Measurements from ENCODE around the gene HYAL1. TPM values are rescaled to one million over a fixed set of nuclear protein-coding genes. Genes with fewer than 3 reads are reported as not detected.

The HYAL1 gene
- total and polyA plus RNA-seq, 8 donors, result 3.1 to 11.7 (median 6.4) TPM

DNA sequence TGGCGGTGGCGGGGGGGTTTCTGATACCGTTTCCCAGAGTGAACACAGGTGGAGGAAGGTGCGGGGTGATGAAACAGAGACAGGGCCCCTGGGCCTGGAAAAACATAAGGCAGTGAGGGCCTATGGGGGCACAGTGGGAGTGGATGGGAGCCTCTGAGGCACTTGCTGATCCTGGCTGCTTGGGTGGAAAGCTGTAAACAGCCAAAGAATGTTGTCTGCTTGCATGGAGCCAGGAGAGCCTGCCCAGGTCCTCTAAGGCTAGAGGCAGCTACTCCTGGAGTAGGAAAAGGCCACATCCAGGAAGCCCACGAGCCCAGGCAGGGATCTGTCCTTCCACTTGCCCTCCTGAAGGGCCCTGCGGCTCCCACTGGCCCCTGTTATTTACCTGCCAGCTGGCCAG lies 37.4 kb downstream of the HYAL1 start:
- ATAC-seq (no peak), FAIRE-seq (no peak), DNase-seq (peak in 1 of 6 donors; percentile 39)
- TF ChIP-seq, protein P1, sequence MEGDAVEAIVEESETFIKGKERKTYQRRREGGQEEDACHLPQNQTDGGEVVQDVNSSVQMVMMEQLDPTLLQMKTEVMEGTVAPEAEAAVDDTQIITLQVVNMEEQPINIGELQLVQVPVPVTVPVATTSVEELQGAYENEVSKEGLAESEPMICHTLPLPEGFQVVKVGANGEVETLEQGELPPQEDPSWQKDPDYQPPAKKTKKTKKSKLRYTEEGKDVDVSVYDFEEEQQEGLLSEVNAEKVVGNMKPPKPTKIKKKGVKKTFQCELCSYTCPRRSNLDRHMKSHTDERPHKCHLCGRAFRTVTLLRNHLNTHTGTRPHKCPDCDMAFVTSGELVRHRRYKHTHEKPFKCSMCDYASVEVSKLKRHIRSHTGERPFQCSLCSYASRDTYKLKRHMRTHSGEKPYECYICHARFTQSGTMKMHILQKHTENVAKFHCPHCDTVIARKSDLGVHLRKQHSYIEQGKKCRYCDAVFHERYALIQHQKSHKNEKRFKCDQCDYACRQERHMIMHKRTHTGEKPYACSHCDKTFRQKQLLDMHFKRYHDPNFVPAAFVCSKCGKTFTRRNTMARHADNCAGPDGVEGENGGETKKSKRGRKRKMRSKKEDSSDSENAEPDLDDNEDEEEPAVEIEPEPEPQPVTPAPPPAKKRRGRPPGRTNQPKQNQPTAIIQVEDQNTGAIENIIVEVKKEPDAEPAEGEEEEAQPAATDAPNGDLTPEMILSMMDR (IDR thresholded peaks at IDR 0.05), result no peak
- H3K9me3 ChIP-seq, result no peaks in the 10 kb centered on the region
- H3K4me1 ChIP-seq, result peaks cover 20 to 42% (median 21%) of the 10 kb centered on the region in 3 donors
- WGBS, 2 donors, result 76 to 85% methylated on average over 6 of the region's 6 CpGs
- intact Hi-C loops (cut with DNase I), result no loop called here
- no peak overlapping the region for H3K4me3 ChIP-seq
- no peaks in the 10 kb centered on the region for H3K27me3 ChIP-seq
- no peaks in the 10 kb centered on the region for H3K36me3 ChIP-seq
- H3K27ac ChIP-seq, result peak overlapping the region; percentile 87 to 94 (median 90)

DNA sequence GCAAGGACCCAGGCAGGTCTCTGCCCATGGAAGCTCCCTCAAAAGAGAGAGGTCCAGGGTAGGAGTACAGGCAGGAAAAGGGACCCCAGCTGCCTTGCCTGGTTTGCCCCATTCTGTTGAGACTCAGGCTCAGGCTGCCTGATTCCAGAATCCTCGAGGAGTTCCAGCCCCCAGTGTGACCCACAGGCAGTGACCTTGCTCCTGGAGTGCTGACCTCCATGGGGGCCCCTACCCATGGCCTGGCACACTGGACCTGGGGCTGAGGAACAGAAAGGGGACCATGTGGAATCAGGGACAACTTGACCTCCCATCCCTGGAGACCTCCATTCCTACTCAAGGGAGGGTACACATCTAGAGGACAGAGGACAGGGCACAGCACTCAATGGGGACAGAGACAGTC lies 37.8 kb downstream of the HYAL1 start:
- TF ChIP-seq, protein P1 (IDR thresholded peaks at IDR 0.05), result no peak
- ATAC-seq, result no peak
- DNase-seq, result no peak
- Histone ChIP-seq H3K27ac (peak overlapping the region; percentile 78 to 94 (median 90)), H3K36me3 (no peaks in the 10 kb centered on the region), H3K4me1 (peaks cover 21 to 45% (median 25%) of the 10 kb centered on the region in 3 donors), H3K4me3 (no peak overlapping the region), H3K9me3 (no peaks in the 10 kb centered on the region), H3K27me3 (no peaks in the 10 kb centered on the region)
- intact Hi-C loops (cut with DNase I), result no loop called here
- FAIRE-seq, result no peak
- 47 to 67% methylated on average over 1 of the region's 1 CpG for WGBS, 2 donors

DNA sequence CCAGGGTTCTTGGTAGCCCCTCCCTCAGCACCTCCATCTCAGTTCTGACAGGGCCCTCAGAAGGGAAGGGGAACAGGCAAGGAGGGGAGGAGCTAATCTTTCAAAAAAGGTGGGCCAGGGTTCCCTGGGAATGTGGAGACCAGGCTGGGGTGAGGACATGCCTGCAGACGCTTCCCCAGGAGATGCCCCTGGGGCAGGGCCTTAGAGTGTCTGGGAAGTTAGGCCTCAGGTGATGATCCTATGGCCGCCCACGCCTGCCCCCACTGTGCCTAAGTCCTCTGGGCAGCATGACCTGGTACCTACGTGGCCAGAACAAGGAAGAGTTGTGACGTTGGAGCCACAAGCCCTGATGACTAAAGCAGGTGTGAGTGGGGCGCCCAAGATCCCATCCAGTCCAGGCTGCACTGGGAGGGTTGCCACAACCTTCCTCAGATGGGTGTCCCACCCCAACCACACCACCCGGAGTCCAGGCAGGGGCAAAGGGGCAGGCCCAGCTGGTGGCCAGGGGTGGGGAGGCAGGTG lies 38.3 kb downstream of the HYAL1 start:
- no peak for FAIRE-seq
- Histone ChIP-seq H3K27me3 (no peaks in the 10 kb centered on the region), H3K36me3 (no peaks in the 10 kb centered on the region), H3K27ac (peak overlapping the region; percentile 78 to 94 (median 90)), H3K9me3 (no peaks in the 10 kb centered on the region), H3K4me3 (no peak overlapping the region), H3K4me1 (peaks cover 21 to 46% (median 25%) of the 10 kb centered on the region in 3 donors)
- peak in 2 of 6 donors; percentile 54 to 68 for DNase-seq
- 65 to 70% methylated on average over 7 of the region's 7 CpGs for WGBS, 2 donors
- TF ChIP-seq, protein P1 (IDR thresholded peaks at IDR 0.05), result no peak
- no peak for ATAC-seq
- intact Hi-C loops (cut with DNase I), result no loop called here

DNA sequence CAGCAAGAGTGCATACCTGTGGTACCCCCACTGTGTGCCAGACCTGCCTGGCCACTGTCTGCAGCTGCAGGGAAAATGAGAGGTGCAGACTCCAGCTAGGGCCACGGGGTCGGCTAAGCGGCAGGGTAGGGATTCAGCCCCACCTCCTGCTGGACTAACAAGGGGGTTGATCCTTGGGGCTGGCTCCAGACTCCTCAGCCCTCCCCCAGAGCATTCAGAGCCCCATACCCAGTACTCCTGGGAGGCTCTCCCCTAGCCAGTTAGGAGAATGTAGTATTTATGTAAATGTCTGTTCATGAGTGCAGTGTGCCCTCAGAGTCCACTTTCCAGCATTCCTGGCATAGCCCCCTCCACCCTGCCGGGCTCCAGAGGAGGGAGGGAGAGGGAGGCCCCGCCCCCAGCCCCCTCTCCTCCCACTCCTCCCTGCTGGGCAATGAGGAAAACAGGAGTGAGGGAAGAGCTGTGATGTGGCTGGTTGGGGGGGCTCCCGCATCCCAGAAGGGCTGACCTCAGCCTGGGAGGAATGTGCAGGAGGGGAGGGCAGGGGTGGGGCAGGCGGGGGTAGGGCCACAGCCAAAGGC lies 38.9 kb downstream of the HYAL1 start:
- H3K27ac ChIP-seq, result peak overlapping the region; percentile 78 to 94 (median 90)
- no peaks in the 10 kb centered on the region for H3K9me3 ChIP-seq
- H3K4me1 ChIP-seq, result peaks cover 21 to 49% (median 25%) of the 10 kb centered on the region in 3 donors
- no peaks in the 10 kb centered on the region for H3K27me3 ChIP-seq
- DNase-seq (peak in 5 of 6 donors; percentile 76 to 82 (median 80)), ATAC-seq (peak; percentile 4 to 29 (median 19)), FAIRE-seq (no peak)
- TF ChIP-seq, protein P1 (IDR thresholded peaks at IDR 0.05), result no peak
- H3K4me3 ChIP-seq, result no peak overlapping the region
- H3K36me3 ChIP-seq, result no peaks in the 10 kb centered on the region
- intact Hi-C loops (cut with DNase I), result no loop called here
- 28 to 32% methylated on average over 5 to 7 of the region's 7 CpGs for WGBS, 2 donors

All from pancreas (tissue), 10 donors.